ENCODE measurements around the gene BCL7A. TPM values are rescaled to one million over a fixed set of nuclear protein-coding genes. Genes with fewer than 3 reads are reported as not detected.

BCL7A gene
- total RNA-seq, 1 experiment from 2014 or later = 67.2 TPM

GRCh38 chr12:122096591-122097149, 75.0 kb downstream of the BCL7A start:
- Histone ChIP-seq H2AFZ (ENCODE audit: low read length) (no peak overlapping the region), H3K4me3 (ENCODE audit: low read length) (no peak overlapping the region), H3K27ac (ENCODE audit: low read length) (no peak overlapping the region), H3K36me3 (ENCODE audit: insufficient read depth, low read length) (0 out of 2 replicates have a peak, but pooled peaks cover 5% of the 10 kb centered on the region), H3K9ac (ENCODE audit: low read length) (no peak overlapping the region), H3K4me1 (ENCODE audit: low read length) (peaks cover 30% of the 10 kb centered on the region), H4K20me1 (ENCODE audit: insufficient read depth, low read depth, low read length) (peaks cover 6% of the 10 kb centered on the region; the same call in 1 of the 2 replicates), H3K4me2 (ENCODE audit: low read depth, low read length, poor library complexity, severe bottlenecking) (no peak overlapping the region), H3K9me3 (ENCODE audit: low read length) (no peaks in the 10 kb centered on the region), H3K79me2 (ENCODE audit: low read length) (peaks cover 93% of the 10 kb centered on the region), H3K9me2 (replicated peaks; ENCODE audit: insufficient read depth, low read length) (no peaks in the 10 kb centered on the region), H3K27me3 (ENCODE audit: low read length) (no peaks in the 10 kb centered on the region)
- DNase-seq = peak; percentile 27

DNA sequence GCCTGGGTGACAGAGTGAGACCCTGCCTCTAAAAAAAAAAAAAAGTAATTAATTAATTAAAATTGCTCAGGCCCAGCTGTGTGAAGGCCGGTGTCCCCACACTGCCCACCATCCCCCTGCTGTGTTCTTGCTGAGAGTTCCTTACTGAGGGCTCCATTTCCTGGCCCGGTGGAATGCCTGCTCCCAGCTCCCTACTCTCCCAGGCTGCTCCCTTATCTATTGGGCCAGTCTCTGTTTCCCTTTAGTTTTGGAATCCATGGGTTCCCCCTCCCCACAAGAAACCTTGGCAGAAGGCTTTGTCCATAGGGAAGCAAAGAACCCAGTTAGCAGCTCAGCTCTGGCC, 75.9 kb downstream of the BCL7A start:
- no peak overlapping the region for H3K4me3 ChIP-seq (ENCODE audit: low read length)
- H3K27ac ChIP-seq (ENCODE audit: low read length) = no peak overlapping the region
- H3K4me1 ChIP-seq (ENCODE audit: low read length) = peaks cover 30% of the 10 kb centered on the region
- H3K79me2 ChIP-seq (ENCODE audit: low read length) = peaks cover 93% of the 10 kb centered on the region
- no peaks in the 10 kb centered on the region for H3K9me3 ChIP-seq (ENCODE audit: low read length)
- H2AFZ ChIP-seq (ENCODE audit: low read length) = no peak overlapping the region
- peaks cover 6% of the 10 kb centered on the region; the same call in 1 of the 2 replicates for H4K20me1 ChIP-seq (ENCODE audit: insufficient read depth, low read depth, low read length)
- H3K9me2 ChIP-seq (replicated peaks; ENCODE audit: insufficient read depth, low read length) = no peaks in the 10 kb centered on the region
- H3K27me3 ChIP-seq (ENCODE audit: low read length) = no peaks in the 10 kb centered on the region
- no peak overlapping the region for H3K4me2 ChIP-seq (ENCODE audit: low read depth, low read length, poor library complexity, severe bottlenecking)
- 0 out of 2 replicates have a peak, but pooled peaks cover 4% of the 10 kb centered on the region for H3K36me3 ChIP-seq (ENCODE audit: insufficient read depth, low read length)
- H3K9ac ChIP-seq (ENCODE audit: low read length) = no peak overlapping the region
- DNase-seq = no peak

- H3K36me3 ChIP-seq (ENCODE audit: insufficient read depth, low read length) = 0 out of 2 replicates have a peak, but pooled peaks cover 4% of the 10 kb centered on the region
- no peak overlapping the region for H3K27ac ChIP-seq (ENCODE audit: low read length)
- H3K9me3 ChIP-seq (ENCODE audit: low read length) = no peaks in the 10 kb centered on the region
- H3K4me1 ChIP-seq (ENCODE audit: low read length) = peaks cover 30% of the 10 kb centered on the region
- peaks cover 6% of the 10 kb centered on the region; the same call in 1 of the 2 replicates for H4K20me1 ChIP-seq (ENCODE audit: insufficient read depth, low read depth, low read length)
- no peak overlapping the region for H3K4me2 ChIP-seq (ENCODE audit: low read depth, low read length, poor library complexity, severe bottlenecking)
- no peaks in the 10 kb centered on the region for H3K27me3 ChIP-seq (ENCODE audit: low read length)
- H3K4me3 ChIP-seq (ENCODE audit: low read length) = no peak overlapping the region
- H3K9me2 ChIP-seq (replicated peaks; ENCODE audit: insufficient read depth, low read length) = no peaks in the 10 kb centered on the region
- DNase-seq = no peak
- H3K79me2 ChIP-seq (ENCODE audit: low read length) = peaks cover 92% of the 10 kb centered on the region
- no peak overlapping the region for H3K9ac ChIP-seq (ENCODE audit: low read length)
- H2AFZ ChIP-seq (ENCODE audit: low read length) = no peak overlapping the region
Measured at GRCh38 chr12:122097927-122098756, 76.5 kb downstream of the BCL7A start.

DNA sequence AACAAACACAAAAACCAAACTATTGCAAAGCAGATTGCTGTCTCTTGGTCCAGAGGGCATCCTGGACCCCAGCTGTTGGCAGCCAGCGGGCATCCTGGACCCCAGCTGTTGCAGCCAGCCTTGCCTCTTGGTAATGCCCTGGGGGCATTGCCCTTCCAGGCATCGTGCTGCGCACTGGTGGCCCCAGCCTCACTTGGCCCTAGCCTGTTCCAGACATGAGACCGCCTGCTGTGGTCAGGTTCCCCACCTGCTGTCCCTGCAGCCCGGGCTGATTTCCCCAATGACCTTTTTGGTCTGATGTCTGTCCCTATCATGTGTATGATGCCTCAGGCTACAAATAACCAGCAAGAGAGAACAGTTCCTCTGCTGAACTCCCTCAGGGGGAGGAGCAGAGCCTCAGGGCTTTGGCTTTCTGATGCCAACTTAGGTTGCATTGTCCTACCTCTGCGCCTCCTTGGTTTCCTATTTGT, 77.6 kb downstream of the BCL7A start:
- no peaks in the 10 kb centered on the region for H3K9me3 ChIP-seq (ENCODE audit: low read length)
- H3K4me2 ChIP-seq (ENCODE audit: low read depth, low read length, poor library complexity, severe bottlenecking) = peak overlapping the region; percentile 45
- H3K4me3 ChIP-seq (ENCODE audit: low read length) = peak overlapping the region; percentile 2; the same call in 1 of the 2 replicates
- H4K20me1 ChIP-seq (ENCODE audit: insufficient read depth, low read depth, low read length) = peaks cover 6% of the 10 kb centered on the region; the same call in 1 of the 2 replicates
- H3K27me3 ChIP-seq (ENCODE audit: low read length) = no peaks in the 10 kb centered on the region
- peak; percentile 42 for DNase-seq
- no peaks in the 10 kb centered on the region for H3K9me2 ChIP-seq (replicated peaks; ENCODE audit: insufficient read depth, low read length)
- H3K36me3 ChIP-seq (ENCODE audit: insufficient read depth, low read length) = peaks cover 7% of the 10 kb centered on the region; the same call in 1 of the 2 replicates
- peak overlapping the region; percentile 34 for H3K9ac ChIP-seq (ENCODE audit: low read length)
- H3K4me1 ChIP-seq (ENCODE audit: low read length) = peaks cover 30% of the 10 kb centered on the region
- H2AFZ ChIP-seq (ENCODE audit: low read length) = no peak overlapping the region
- H3K27ac ChIP-seq (ENCODE audit: low read length) = peak overlapping the region; percentile 58
- H3K79me2 ChIP-seq (ENCODE audit: low read length) = peaks cover 92% of the 10 kb centered on the region

DNA sequence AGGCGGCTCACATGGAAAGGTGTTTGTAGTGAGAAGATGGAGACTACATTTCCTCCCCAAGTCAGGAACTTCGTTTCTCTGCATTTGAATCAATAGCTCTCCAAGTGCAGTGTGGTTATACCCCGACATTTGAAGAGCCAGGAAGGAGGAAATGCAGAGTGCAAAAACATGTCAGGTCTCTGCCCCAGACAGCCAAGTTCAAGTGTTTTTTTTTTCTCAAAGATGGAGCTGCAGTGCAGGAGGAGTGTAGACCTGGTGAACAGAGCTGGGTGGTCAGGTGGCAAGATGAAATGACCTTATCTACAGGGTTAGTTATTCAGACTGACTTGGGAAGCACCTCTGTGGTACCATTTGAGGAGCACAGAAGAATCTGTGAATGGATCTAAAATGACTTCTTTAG, 78.2 kb downstream of the BCL7A start:
- no peaks in the 10 kb centered on the region for H3K27me3 ChIP-seq (ENCODE audit: low read length)
- H3K9ac ChIP-seq (ENCODE audit: low read length) = peak overlapping the region; percentile 34
- H3K79me2 ChIP-seq (ENCODE audit: low read length) = peaks cover 92% of the 10 kb centered on the region
- H3K4me1 ChIP-seq (ENCODE audit: low read length) = peaks cover 31% of the 10 kb centered on the region
- peaks cover 7% of the 10 kb centered on the region; the same call in 1 of the 2 replicates for H3K36me3 ChIP-seq (ENCODE audit: insufficient read depth, low read length)
- no peaks in the 10 kb centered on the region for H3K9me2 ChIP-seq (replicated peaks; ENCODE audit: insufficient read depth, low read length)
- H4K20me1 ChIP-seq (ENCODE audit: insufficient read depth, low read depth, low read length) = peaks cover under 1% of the 10 kb centered on the region; the same call in 1 of the 2 replicates
- DNase-seq = peak; percentile 55
- H3K4me3 ChIP-seq (ENCODE audit: low read length) = peak overlapping the region; percentile 2; the same call in 1 of the 2 replicates
- H3K9me3 ChIP-seq (ENCODE audit: low read length) = no peaks in the 10 kb centered on the region
- no peak overlapping the region for H2AFZ ChIP-seq (ENCODE audit: low read length)
- peak overlapping the region; percentile 45 for H3K4me2 ChIP-seq (ENCODE audit: low read depth, low read length, poor library complexity, severe bottlenecking)
- H3K27ac ChIP-seq (ENCODE audit: low read length) = peak overlapping the region; percentile 58

DNA sequence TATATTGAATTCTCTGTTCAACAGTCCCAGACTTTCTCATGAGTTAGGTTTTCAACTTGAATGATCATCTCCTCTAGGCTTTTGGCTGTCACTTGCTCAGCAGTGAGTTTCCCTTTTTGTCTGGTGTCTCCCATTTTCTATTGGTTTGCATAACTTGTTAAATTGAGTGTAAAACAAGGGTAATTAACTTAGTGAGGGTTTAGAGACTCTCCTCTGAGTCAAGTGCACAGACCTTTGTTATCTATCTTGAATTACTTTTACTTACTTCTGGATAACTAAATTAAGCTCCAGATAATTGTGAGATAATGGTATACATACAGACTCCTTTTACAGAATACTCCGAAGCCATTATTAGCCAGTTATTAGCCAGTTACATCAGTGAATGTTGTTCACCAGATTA, 78.9 kb downstream of the BCL7A start:
- H3K4me1 ChIP-seq (ENCODE audit: low read length) = peaks cover 33% of the 10 kb centered on the region
- no peaks in the 10 kb centered on the region for H3K9me3 ChIP-seq (ENCODE audit: low read length)
- peaks cover 92% of the 10 kb centered on the region for H3K79me2 ChIP-seq (ENCODE audit: low read length)
- H3K4me3 ChIP-seq (ENCODE audit: low read length) = no peak overlapping the region
- peak overlapping the region; percentile 45 for H3K4me2 ChIP-seq (ENCODE audit: low read depth, low read length, poor library complexity, severe bottlenecking)
- H3K27me3 ChIP-seq (ENCODE audit: low read length) = no peaks in the 10 kb centered on the region
- no peaks in the 10 kb centered on the region for H3K9me2 ChIP-seq (replicated peaks; ENCODE audit: insufficient read depth, low read length)
- no peaks in the 10 kb centered on the region for H4K20me1 ChIP-seq (ENCODE audit: insufficient read depth, low read depth, low read length)
- no peak overlapping the region for H2AFZ ChIP-seq (ENCODE audit: low read length)
- H3K27ac ChIP-seq (ENCODE audit: low read length) = peak overlapping the region; percentile 58
- peak; percentile 40 for DNase-seq
- no peak overlapping the region for H3K9ac ChIP-seq (ENCODE audit: low read length)
- peaks cover 7% of the 10 kb centered on the region; the same call in 1 of the 2 replicates for H3K36me3 ChIP-seq (ENCODE audit: insufficient read depth, low read length)

- H3K4me1 ChIP-seq (ENCODE audit: low read length) = peaks cover 33% of the 10 kb centered on the region
- no peak overlapping the region for H3K4me2 ChIP-seq (ENCODE audit: low read depth, low read length, poor library complexity, severe bottlenecking)
- DNase-seq = peak; percentile 33
- no peaks in the 10 kb centered on the region for H3K27me3 ChIP-seq (ENCODE audit: low read length)
- H3K9me2 ChIP-seq (replicated peaks; ENCODE audit: insufficient read depth, low read length) = no peaks in the 10 kb centered on the region
- H4K20me1 ChIP-seq (ENCODE audit: insufficient read depth, low read depth, low read length) = no peaks in the 10 kb centered on the region
- H2AFZ ChIP-seq (ENCODE audit: low read length) = no peak overlapping the region
- H3K36me3 ChIP-seq (ENCODE audit: insufficient read depth, low read length) = peaks cover 7% of the 10 kb centered on the region; the same call in 1 of the 2 replicates
- no peak overlapping the region for H3K9ac ChIP-seq (ENCODE audit: low read length)
- H3K27ac ChIP-seq (ENCODE audit: low read length) = no peak overlapping the region
- H3K9me3 ChIP-seq (ENCODE audit: low read length) = no peaks in the 10 kb centered on the region
- H3K4me3 ChIP-seq (ENCODE audit: low read length) = no peak overlapping the region
- H3K79me2 ChIP-seq (ENCODE audit: low read length) = peaks cover 93% of the 10 kb centered on the region
Measured at GRCh38 chr12:122102331-122102730, 80.6 kb downstream of the BCL7A start.

DNA sequence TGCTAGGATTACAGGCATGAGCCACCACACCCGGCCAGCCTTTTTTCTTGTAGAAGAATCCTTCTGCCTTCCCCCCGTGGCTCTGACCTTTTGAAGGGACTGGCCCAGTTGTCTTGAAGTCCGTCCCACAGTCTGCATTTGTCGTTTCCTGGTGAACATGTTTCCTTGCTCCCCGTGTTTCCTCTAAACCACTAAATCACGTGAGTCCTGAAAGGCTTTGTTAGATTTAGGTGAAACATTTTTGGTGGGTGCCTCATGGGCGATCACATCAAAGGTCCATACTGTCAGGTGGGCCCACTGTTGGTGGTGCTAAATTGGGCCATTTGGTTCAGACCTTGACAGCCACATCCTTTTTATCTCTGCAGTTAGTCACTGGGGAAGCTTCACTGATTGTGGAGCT, 83.2 kb downstream of the BCL7A start:
- peaks cover 7% of the 10 kb centered on the region; the same call in 1 of the 2 replicates for H3K36me3 ChIP-seq (ENCODE audit: insufficient read depth, low read length)
- H3K27ac ChIP-seq (ENCODE audit: low read length) = no peak overlapping the region
- H3K9me3 ChIP-seq (ENCODE audit: low read length) = no peaks in the 10 kb centered on the region
- no peak overlapping the region for H2AFZ ChIP-seq (ENCODE audit: low read length)
- H3K9me2 ChIP-seq (replicated peaks; ENCODE audit: insufficient read depth, low read length) = no peaks in the 10 kb centered on the region
- no peaks in the 10 kb centered on the region for H4K20me1 ChIP-seq (ENCODE audit: insufficient read depth, low read depth, low read length)
- no peak overlapping the region for H3K9ac ChIP-seq (ENCODE audit: low read length)
- H3K79me2 ChIP-seq (ENCODE audit: low read length) = peaks cover 93% of the 10 kb centered on the region
- DNase-seq = no peak
- peaks cover 16% of the 10 kb centered on the region for H3K4me1 ChIP-seq (ENCODE audit: low read length)
- H3K4me2 ChIP-seq (ENCODE audit: low read depth, low read length, poor library complexity, severe bottlenecking) = no peak overlapping the region
- H3K27me3 ChIP-seq (ENCODE audit: low read length) = no peaks in the 10 kb centered on the region
- H3K4me3 ChIP-seq (ENCODE audit: low read length) = no peak overlapping the region

Data from Karpas-422 (cell line).